ENCODE measurements around the gene SEPTIN10. TPM values are rescaled to one million over a fixed set of nuclear protein-coding genes. Genes with fewer than 3 reads are reported as not detected.
"Not testable (repeated sequence)": the region's sequence is repeated elsewhere in the genome, so short reads cannot be mapped to it uniquely, and the experiment has no call there.

SEPTIN10 gene
- total RNA-seq, 4 donors from 2014 or later, result 39.6 to 151 (median 106) TPM

DNA sequence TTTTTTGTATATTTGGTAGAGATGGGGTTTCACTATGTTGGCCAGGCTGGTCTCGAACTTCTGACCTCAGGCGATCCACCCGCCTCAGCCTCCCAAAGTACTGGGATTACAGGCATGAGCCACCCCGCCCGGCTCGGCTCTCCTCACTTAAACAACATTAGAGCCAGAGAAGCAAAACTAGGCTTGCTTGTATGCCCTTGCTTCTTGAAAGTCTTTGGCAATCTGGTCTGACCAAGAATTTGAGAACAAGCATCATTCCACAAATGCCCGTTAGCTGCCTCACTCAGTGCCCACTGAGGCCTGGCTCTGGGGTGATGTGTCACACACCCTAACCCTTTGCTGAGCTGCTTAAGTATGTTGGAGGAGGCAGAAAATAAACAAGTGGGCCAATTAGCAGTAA is 33.9 kb upstream of the SEPTIN10 start:
- H3K27ac ChIP-seq, result no peak overlapping the region
- no peaks in the 10 kb centered on the region for H3K27me3 ChIP-seq
- no peak for DNase-seq
- WGBS, 2 donors (ENCODE audit: low coverage in 1 of 2), result 87% methylated on average over 7 of the region's 7 CpGs; no CpG with 5 or more reads in 1 of the 2 donors
- in situ Hi-C loops (cut with MboI; ENCODE audit: low pct_ligation_motif_present in 1 of 4, low pct_unique_long_range_greater_than_20kb in 1 of 4, low sequenced_read_pairs in 3 of 4), result no loop called here
- no peaks in the 10 kb centered on the region for H3K36me3 ChIP-seq
- TF ChIP-seq EP300 (IDR thresholded peaks at IDR 0.05; ENCODE audit: low read depth) (no peak), POLR2AphosphoS5 (IDR thresholded peaks at IDR 0.05) (no peak), POLR2A (IDR thresholded peaks at IDR 0.05) (no peak)
- TF ChIP-seq, protein P1, sequence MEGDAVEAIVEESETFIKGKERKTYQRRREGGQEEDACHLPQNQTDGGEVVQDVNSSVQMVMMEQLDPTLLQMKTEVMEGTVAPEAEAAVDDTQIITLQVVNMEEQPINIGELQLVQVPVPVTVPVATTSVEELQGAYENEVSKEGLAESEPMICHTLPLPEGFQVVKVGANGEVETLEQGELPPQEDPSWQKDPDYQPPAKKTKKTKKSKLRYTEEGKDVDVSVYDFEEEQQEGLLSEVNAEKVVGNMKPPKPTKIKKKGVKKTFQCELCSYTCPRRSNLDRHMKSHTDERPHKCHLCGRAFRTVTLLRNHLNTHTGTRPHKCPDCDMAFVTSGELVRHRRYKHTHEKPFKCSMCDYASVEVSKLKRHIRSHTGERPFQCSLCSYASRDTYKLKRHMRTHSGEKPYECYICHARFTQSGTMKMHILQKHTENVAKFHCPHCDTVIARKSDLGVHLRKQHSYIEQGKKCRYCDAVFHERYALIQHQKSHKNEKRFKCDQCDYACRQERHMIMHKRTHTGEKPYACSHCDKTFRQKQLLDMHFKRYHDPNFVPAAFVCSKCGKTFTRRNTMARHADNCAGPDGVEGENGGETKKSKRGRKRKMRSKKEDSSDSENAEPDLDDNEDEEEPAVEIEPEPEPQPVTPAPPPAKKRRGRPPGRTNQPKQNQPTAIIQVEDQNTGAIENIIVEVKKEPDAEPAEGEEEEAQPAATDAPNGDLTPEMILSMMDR (IDR thresholded peaks at IDR 0.05), result no peak
- intact Hi-C loops (cut with DNase I; ENCODE audit: low total_unique reads), result no loop called here
- no peaks in the 10 kb centered on the region for H3K9me3 ChIP-seq
- H3K4me1 ChIP-seq, result peaks cover 18 to 24% (median 20%) of the 10 kb centered on the region in 4 donors
- no peak overlapping the region for H3K4me3 ChIP-seq

DNA sequence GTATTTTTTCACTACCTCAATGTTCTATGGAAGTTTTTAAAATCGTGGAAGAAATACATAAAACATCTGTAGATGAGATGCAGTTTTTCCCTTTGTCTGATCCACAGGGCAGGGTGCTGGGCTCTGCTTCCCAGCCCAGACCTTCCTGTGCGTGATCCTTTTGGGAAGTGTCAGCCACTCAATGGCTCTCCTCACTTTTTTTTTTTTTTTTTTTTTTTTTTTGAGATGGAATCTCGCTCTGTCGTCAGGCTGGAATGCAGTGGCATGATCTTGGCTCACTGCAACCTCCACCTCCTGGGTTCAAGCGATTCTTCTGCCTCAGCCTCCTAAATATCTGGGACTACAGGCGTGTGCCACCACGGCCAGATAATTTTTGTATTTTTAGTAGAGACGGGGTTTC is 33.2 kb upstream of the SEPTIN10 start:
- no peak for DNase-seq
- in situ Hi-C loops (cut with MboI; ENCODE audit: low pct_ligation_motif_present in 1 of 4, low pct_unique_long_range_greater_than_20kb in 1 of 4, low sequenced_read_pairs in 3 of 4), result no loop called here
- Histone ChIP-seq H3K27ac (no peak overlapping the region), H3K27me3 (no peaks in the 10 kb centered on the region), H3K9me3 (no peaks in the 10 kb centered on the region), H3K36me3 (no peaks in the 10 kb centered on the region), H3K4me3 (no peak overlapping the region), H3K4me1 (peaks cover 18 to 24% (median 20%) of the 10 kb centered on the region in 4 donors)
- intact Hi-C loops (cut with DNase I; ENCODE audit: low total_unique reads), result no loop called here
- TF ChIP-seq POLR2AphosphoS5 (IDR thresholded peaks at IDR 0.05), result no peak
- no peak for TF ChIP-seq EP300 (IDR thresholded peaks at IDR 0.05; ENCODE audit: low read depth)
- TF ChIP-seq POLR2A (IDR thresholded peaks at IDR 0.05), result no peak
- TF ChIP-seq, protein P1 (IDR thresholded peaks at IDR 0.05), result no peak
- WGBS, 2 donors (ENCODE audit: low coverage in 1 of 2), result 89% methylated on average over 8 of the region's 8 CpGs; no CpG with 5 or more reads in 1 of the 2 donors

DNA sequence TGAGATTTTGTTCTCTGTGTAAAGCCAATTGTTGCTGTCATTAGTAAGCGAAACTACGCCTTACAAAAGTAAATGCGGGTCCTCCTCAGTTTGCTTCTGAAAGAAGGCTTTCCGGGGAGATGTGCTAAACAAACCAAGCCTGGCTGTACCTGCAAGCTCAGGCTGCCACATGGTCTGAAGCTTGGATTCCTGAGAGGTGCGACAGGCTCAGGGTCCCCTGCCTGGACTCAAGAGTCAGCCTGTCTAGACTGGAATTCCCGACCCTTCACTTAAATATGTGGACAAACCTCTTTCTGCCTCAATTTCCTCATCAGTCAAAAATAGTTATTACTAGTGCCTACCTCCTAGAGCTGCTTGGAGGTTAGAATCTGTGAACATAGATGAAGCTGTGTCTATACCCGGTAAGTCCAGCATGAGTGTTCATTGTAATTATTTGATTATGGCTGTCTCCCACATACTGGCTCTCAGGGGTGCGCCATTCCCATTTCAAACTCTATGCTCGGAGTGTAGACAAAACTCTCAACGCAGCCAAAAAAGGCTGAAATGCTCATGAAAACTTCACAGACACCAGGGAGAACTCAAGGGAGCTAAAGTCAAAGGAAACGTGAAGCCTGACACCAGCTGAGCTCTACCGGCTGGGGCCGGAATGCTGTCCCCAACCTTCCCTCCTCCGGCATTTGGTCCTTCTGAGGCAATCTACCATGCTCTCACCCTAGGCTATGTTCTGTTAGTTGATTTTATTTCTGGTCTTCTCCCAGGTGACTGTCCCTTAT is 31.8 kb upstream of the SEPTIN10 start:
- Histone ChIP-seq H3K27ac (peak overlapping the region; percentile 71 to 84 (median 78)), H3K4me3 (no peak overlapping the region), H3K9me3 (no peaks in the 10 kb centered on the region), H3K4me1 (peaks cover 18 to 24% (median 20%) of the 10 kb centered on the region in 4 donors), H3K36me3 (no peaks in the 10 kb centered on the region), H3K27me3 (no peaks in the 10 kb centered on the region)
- whole genome bisulfite sequencing, 2 donors (ENCODE audit: low coverage in 1 of 2), result 93 to 94% methylated on average over 8 to 14 of the region's 14 CpGs
- TF ChIP-seq EP300 (IDR thresholded peaks at IDR 0.05; ENCODE audit: low read depth), result no peak
- TF ChIP-seq, protein P1 (IDR thresholded peaks at IDR 0.05), result no peak
- no peak for TF ChIP-seq POLR2AphosphoS5 (IDR thresholded peaks at IDR 0.05)
- no peak for TF ChIP-seq POLR2A (IDR thresholded peaks at IDR 0.05)
- intact Hi-C loops (cut with DNase I; ENCODE audit: low total_unique reads), result no loop called here
- in situ Hi-C loops (cut with MboI; ENCODE audit: low pct_ligation_motif_present in 1 of 4, low pct_unique_long_range_greater_than_20kb in 1 of 4, low sequenced_read_pairs in 3 of 4), result no loop called here
- DNase-seq, result no peak

DNA sequence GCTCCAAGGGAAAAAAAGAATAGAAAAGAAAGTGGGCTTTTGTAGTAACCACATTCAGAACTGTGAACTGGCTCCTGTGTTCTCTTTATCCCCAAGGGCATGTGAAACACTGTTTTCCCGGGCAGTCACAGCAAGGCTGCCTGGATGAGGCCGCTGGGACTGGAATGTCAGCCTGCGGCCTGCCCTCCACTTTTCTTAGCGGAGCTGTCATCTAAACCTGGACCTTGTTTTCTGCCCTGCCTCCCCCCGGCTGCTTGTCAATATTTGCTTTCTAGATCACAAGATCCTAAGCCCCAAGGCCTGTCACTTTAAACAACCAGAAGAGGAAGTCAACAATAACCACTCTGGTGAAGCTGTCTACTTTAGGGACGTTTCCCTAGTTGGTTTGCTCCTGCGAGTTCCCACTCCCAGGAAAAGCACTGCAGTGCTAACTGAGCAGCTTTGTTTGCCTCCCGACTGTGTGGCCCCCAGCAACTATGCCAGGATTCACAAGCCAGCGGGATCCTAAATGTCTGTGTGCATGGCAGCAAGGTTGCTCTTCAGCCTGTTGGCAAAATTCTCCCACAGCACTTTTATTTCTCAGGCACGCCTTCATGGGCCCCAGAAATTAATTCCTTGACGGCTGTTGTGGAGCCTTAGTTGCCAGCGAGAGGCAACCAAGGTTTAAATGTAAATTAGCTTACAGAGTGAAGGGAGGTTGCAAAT is 31.0 kb upstream of the SEPTIN10 start:
- no peaks in the 10 kb centered on the region for H3K36me3 ChIP-seq
- WGBS, 2 donors (ENCODE audit: low coverage in 1 of 2), result 26 to 29% methylated on average over 5 to 12 of the region's 12 CpGs
- intact Hi-C loops (cut with DNase I; ENCODE audit: low total_unique reads) (no loop called here), in situ Hi-C loops (cut with MboI; ENCODE audit: low pct_ligation_motif_present in 1 of 4, low pct_unique_long_range_greater_than_20kb in 1 of 4, low sequenced_read_pairs in 3 of 4) (no loop called here)
- no peak overlapping the region for H3K4me3 ChIP-seq
- peak overlapping the region; percentile 71 to 84 (median 78) for H3K27ac ChIP-seq
- no peaks in the 10 kb centered on the region for H3K27me3 ChIP-seq
- H3K4me1 ChIP-seq, result peaks cover 18 to 24% (median 20%) of the 10 kb centered on the region in 4 donors
- peak in 2 of 3 donors; percentile 37 to 44 for TF ChIP-seq POLR2AphosphoS5 (IDR thresholded peaks at IDR 0.05)
- no peak for TF ChIP-seq EP300 (IDR thresholded peaks at IDR 0.05; ENCODE audit: low read depth)
- TF ChIP-seq POLR2A (IDR thresholded peaks at IDR 0.05), result no peak
- TF ChIP-seq, protein P1 (IDR thresholded peaks at IDR 0.05), result no peak
- DNase-seq, result peak; percentile 70
- H3K9me3 ChIP-seq, result no peaks in the 10 kb centered on the region

DNA sequence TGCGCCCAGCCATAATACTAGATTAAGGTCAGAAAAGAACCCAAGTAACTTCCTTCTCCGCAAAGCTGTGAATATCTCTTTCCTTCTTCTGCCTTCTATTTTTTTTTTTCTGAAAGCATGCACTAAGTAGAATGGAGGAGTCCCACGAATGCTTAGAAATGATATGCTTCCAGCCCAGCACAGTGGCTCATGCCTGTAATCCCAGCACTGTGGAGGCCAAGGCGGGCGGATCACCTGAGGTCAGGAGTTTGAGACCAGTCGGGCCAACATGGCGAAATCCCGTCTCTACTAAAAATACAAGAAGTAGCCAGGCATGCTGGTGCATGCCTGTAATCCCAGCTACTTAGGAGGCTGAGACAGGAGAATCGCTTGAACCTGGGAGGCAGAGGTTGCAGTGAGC is 26.2 kb upstream of the SEPTIN10 start:
- H3K36me3 ChIP-seq; H3K4me3 ChIP-seq; H3K9me3 ChIP-seq; intact Hi-C loops (cut with DNase I; ENCODE audit: low total_unique reads); H3K27me3 ChIP-seq; H3K27ac ChIP-seq; in situ Hi-C loops (cut with MboI; ENCODE audit: low pct_ligation_motif_present in 1 of 4, low pct_unique_long_range_greater_than_20kb in 1 of 4, low sequenced_read_pairs in 3 of 4); DNase-seq: not testable (repeated sequence)
- peaks cover 13 to 29% (median 16%) of the 10 kb centered on the region in 4 donors for H3K4me1 ChIP-seq
- 86 to 93% methylated on average over 4 to 9 of the region's 9 CpGs for WGBS, 2 donors (ENCODE audit: low coverage in 1 of 2)
